ENCODE results near the gene KCNJ18.
"Not testable (repeated sequence)": the region's sequence is repeated elsewhere in the genome, so short reads cannot be mapped to it uniquely, and the experiment has no call there.

The KCNJ18 gene

GRCh38 chr17:21691883-21692703 is at the start of gene KCNJ18:
KCNJ18 (plus strand) TSS chr17:21692523; CDS start chr17:21702787, 10,264 bp downstream.
- not testable (repeated sequence) for DNase-seq (ENCODE audit: extremely low read depth in 1 of 2, low read depth in 1 of 2)

- not testable (repeated sequence) for DNase-seq (ENCODE audit: extremely low read depth in 1 of 2, low read depth in 1 of 2)
These were observed 44.2 kb upstream of the KCNJ18 start for GRCh38 chr17:21648125-21648524.

GRCh38 chr17:21650043-21650442 is 42.3 kb upstream of the KCNJ18 start:
- DNase-seq (ENCODE audit: extremely low read depth in 1 of 2, low read depth in 1 of 2): not testable (repeated sequence)

- DNase-seq (ENCODE audit: extremely low read depth in 1 of 2, low read depth in 1 of 2): not testable (repeated sequence)
These were observed 40.3 kb upstream of the KCNJ18 start for GRCh38 chr17:21652049-21652448.

GRCh38 chr17:21653211-21653610 is 39.1 kb upstream of the KCNJ18 start:
- DNase-seq (ENCODE audit: extremely low read depth in 1 of 2, low read depth in 1 of 2): not testable (repeated sequence)

GRCh38 chr17:21656518-21657309 is 35.6 kb upstream of the KCNJ18 start:
- not testable (repeated sequence) for DNase-seq (ENCODE audit: extremely low read depth in 1 of 2, low read depth in 1 of 2)

GRCh38 chr17:21659635-21660034 is 32.7 kb upstream of the KCNJ18 start:
- DNase-seq (ENCODE audit: extremely low read depth in 1 of 2, low read depth in 1 of 2): not testable (repeated sequence)

- not testable (repeated sequence) for DNase-seq (ENCODE audit: extremely low read depth in 1 of 2, low read depth in 1 of 2)
These were observed 30.9 kb upstream of the KCNJ18 start for GRCh38 chr17:21661455-21661854.

GRCh38 chr17:21663166-21663565 is 29.2 kb upstream of the KCNJ18 start:
- not testable (repeated sequence) for DNase-seq (ENCODE audit: extremely low read depth in 1 of 2, low read depth in 1 of 2)

GRCh38 chr17:21663614-21664474 is 28.5 kb upstream of the KCNJ18 start:
- DNase-seq (ENCODE audit: extremely low read depth in 1 of 2, low read depth in 1 of 2): not testable (repeated sequence)

- DNase-seq (ENCODE audit: extremely low read depth in 1 of 2, low read depth in 1 of 2): not testable (repeated sequence)
These were observed 27.2 kb upstream of the KCNJ18 start for GRCh38 chr17:21665171-21665570.

- DNase-seq (ENCODE audit: extremely low read depth in 1 of 2, low read depth in 1 of 2): not testable (repeated sequence)
These were observed 26.3 kb upstream of the KCNJ18 start for GRCh38 chr17:21665935-21666493.

GRCh38 chr17:21666711-21667412 is 25.5 kb upstream of the KCNJ18 start:
- DNase-seq (ENCODE audit: extremely low read depth in 1 of 2, low read depth in 1 of 2): not testable (repeated sequence)

- not testable (repeated sequence) for DNase-seq (ENCODE audit: extremely low read depth in 1 of 2, low read depth in 1 of 2)
These were observed 24.8 kb upstream of the KCNJ18 start for GRCh38 chr17:21667413-21668117.

GRCh38 chr17:21668118-21668488 is 24.2 kb upstream of the KCNJ18 start:
- not testable (repeated sequence) for DNase-seq (ENCODE audit: extremely low read depth in 1 of 2, low read depth in 1 of 2)

GRCh38 chr17:21668746-21669508 is 23.4 kb upstream of the KCNJ18 start:
- DNase-seq (ENCODE audit: extremely low read depth in 1 of 2, low read depth in 1 of 2): not testable (repeated sequence)

- DNase-seq (ENCODE audit: extremely low read depth in 1 of 2, low read depth in 1 of 2): not testable (repeated sequence)
These were observed 22.5 kb upstream of the KCNJ18 start for GRCh38 chr17:21669616-21670360.

Measured in activated CD8-positive, alpha-beta memory T cell treated with anti-CD3 and anti-CD28 coated beads for 1 hour (primary cell).